SK-N-SH treated with all-trans-retinoic acid at 6 μM for 48 hours (cell line): Measurements from ENCODE around the gene MUC21.
"Not testable (repeated sequence)": the region's sequence is repeated elsewhere in the genome, so short reads cannot be mapped to it uniquely, and the experiment has no call there.

ENCODE experiments used
- ATAC-seq: fragments of 200-7000 bp; cut with Tn5 transposase; 3 replicates; pipeline ENCODE4 v1.9.1; 2020; ENCODE audit warnings: mild to moderate bottlenecking, moderate library complexity
- ARNTL ChIP-seq: fragments of 450-650 bp; formaldehyde crosslinking; IDR thresholded peaks from 2 replicates; pipeline ENCODE4 v1.5.0; 2020; ENCODE audit warnings: low read depth, mild to moderate bottlenecking, moderate library complexity, borderline replicate concordance
- CSRNP3 ChIP-seq: fragments of 250-450 bp; sonication (Bioruptor Pico); IDR thresholded peaks from 2 replicates; pipeline ENCODE4 v1.5.1; 2021; ENCODE audit warnings: mild to moderate bottlenecking, moderate library complexity
- ESRRG ChIP-seq: fragments of 250-450 bp; sonication (Bioruptor Pico); IDR thresholded peaks from 2 replicates; pipeline ENCODE4 v1.6.1; 2021; ENCODE audit warnings: mild to moderate bottlenecking
- OSR1 ChIP-seq: fragments of 250-450 bp; sonication (Bioruptor Pico); IDR thresholded peaks from 2 replicates; pipeline ENCODE4 v1.8.0; 2022; ENCODE audit warnings: moderate library complexity, mild to moderate bottlenecking, inconsistent platforms
- POU6F1 ChIP-seq: fragments of 250-450 bp; sonication (Bioruptor Pico); IDR thresholded peaks from 2 replicates; pipeline ENCODE4 v1.8.0; 2021; ENCODE audit warnings: low read depth, mild to moderate bottlenecking, moderate library complexity, borderline replicate concordance
- RARB ChIP-seq: fragments of 250-450 bp; sonication (Bioruptor Pico); IDR thresholded peaks from 2 replicates; pipeline ENCODE4 v1.8.0; 2021; ENCODE audit warnings: mild to moderate bottlenecking, moderate library complexity
- SNAI2 ChIP-seq: fragments of 250-450 bp; sonication (Bioruptor Pico); IDR thresholded peaks from 2 replicates; pipeline ENCODE4 v1.5.0; 2020; ENCODE audit warnings: mild to moderate bottlenecking, moderate library complexity
- TCF4 ChIP-seq: fragments of 250-450 bp; sonication (Bioruptor Pico); IDR thresholded peaks from 2 replicates; pipeline ENCODE4 v1.8.0; 2021; ENCODE audit warnings: mild to moderate bottlenecking, moderate library complexity, borderline replicate concordance
- TOX ChIP-seq: fragments of 250-450 bp; sonication (Bioruptor Pico); IDR thresholded peaks from 2 replicates; pipeline ENCODE4 v1.8.0; 2021; ENCODE audit warnings: mild to moderate bottlenecking, moderate library complexity, borderline replicate concordance
- TSHZ2 ChIP-seq: fragments of 250-450 bp; sonication (Bioruptor Pico); IDR thresholded peaks from 2 replicates; pipeline ENCODE4 v1.5.0; 2020; ENCODE audit warnings: mild to moderate bottlenecking, moderate library complexity
- ZC3H10 ChIP-seq: fragments of 250-450 bp; sonication (Bioruptor Pico); IDR thresholded peaks from 2 replicates; pipeline ENCODE4 v1.5.1; 2021; ENCODE audit warnings: mild to moderate bottlenecking, moderate library complexity
- ZFP3 ChIP-seq: fragments of 250-450 bp; sonication (Bioruptor Pico); IDR thresholded peaks from 2 replicates; pipeline ENCODE4 v1.5.0; 2020; ENCODE audit warnings: mild to moderate bottlenecking, moderate library complexity
- ZFP30 ChIP-seq: fragments of 450-650 bp; formaldehyde crosslinking; IDR thresholded peaks from 2 replicates; pipeline ENCODE4 v1.5.0; 2022; ENCODE audit warnings: mild to moderate bottlenecking, moderate library complexity
- ZNF565 ChIP-seq: fragments of 450-650 bp; formaldehyde crosslinking; conservative IDR thresholded peaks from 2 replicates; pipeline ENCODE4 v1.5.0; 2020; ENCODE audit warnings: low read depth, mild to moderate bottlenecking, moderate library complexity
- ZNF70 ChIP-seq: fragments of 450-650 bp; formaldehyde crosslinking; IDR thresholded peaks from 2 replicates; pipeline ENCODE4 v1.5.0; 2020; ENCODE audit warnings: mild to moderate bottlenecking, moderate library complexity
- ZNF8 ChIP-seq: fragments of 450-650 bp; formaldehyde crosslinking; IDR thresholded peaks from 2 replicates; pipeline ENCODE4 v1.5.0; 2020; ENCODE audit warnings: mild to moderate bottlenecking, moderate library complexity
- TF ChIP-seq, protein P1 (sequence below): fragments of 250-450 bp; sonication (Bioruptor Pico); IDR thresholded peaks from 2 replicates; pipeline ENCODE4 v1.8.0; 2020; ENCODE audit warnings: mild to moderate bottlenecking, moderate library complexity, borderline replicate concordance

The MUC21 gene

DNA sequence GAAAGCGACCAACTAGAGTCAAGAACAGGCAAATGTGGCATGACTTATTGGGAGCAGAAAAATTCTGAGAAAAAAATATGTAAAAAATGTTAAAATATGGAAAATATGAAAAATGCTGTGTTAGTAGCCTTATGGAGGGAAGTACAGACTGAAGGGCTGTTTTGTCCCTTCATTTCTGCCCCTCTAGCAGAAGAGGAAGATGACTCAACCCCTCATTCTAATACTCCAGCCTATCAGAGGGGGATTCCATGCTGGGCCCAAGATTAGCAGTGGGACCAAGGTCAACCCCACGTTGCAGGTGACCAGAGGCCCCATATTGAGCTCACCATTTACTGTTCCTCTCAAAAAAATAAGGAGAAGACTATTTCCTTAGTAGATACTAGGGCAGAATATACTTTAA lies 8.4 kb downstream of the MUC21 start:
- ATAC-seq: no peak
- TF ChIP-seq ZNF70 (CRISPR knock-in tag) (no peak), RARB (no peak), ZNF565 (no peak), ZFP30 (CRISPR knock-in tag) (no peak), TCF4 (CRISPR knock-in tag) (no peak), ZNF8 (CRISPR knock-in tag) (no peak)
- TF ChIP-seq, protein P1, sequence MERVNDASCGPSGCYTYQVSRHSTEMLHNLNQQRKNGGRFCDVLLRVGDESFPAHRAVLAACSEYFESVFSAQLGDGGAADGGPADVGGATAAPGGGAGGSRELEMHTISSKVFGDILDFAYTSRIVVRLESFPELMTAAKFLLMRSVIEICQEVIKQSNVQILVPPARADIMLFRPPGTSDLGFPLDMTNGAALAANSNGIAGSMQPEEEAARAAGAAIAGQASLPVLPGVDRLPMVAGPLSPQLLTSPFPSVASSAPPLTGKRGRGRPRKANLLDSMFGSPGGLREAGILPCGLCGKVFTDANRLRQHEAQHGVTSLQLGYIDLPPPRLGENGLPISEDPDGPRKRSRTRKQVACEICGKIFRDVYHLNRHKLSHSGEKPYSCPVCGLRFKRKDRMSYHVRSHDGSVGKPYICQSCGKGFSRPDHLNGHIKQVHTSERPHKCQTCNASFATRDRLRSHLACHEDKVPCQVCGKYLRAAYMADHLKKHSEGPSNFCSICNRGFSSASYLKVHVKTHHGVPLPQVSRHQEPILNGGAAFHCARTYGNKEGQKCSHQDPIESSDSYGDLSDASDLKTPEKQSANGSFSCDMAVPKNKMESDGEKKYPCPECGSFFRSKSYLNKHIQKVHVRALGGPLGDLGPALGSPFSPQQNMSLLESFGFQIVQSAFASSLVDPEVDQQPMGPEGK: no peak

DNA sequence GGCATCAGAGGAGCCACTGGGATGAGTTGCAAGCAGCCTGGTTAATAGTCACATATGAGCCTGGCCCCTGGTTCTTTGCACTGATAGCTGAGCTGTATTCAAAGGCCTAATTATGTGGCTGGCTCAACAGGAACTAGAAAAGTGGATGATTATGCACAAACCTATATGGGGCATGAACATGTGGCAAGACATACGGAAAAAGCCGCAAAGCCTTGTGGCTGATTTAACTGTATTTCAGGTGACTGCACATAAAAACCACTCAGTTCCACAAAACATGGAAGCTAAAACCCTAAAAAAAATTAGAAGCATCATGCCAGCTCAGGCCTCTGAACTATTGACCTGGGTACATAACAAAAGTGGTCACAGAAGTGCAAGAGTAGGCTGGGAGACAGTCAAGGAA lies 13.8 kb downstream of the MUC21 start:
- TF ChIP-seq TCF4 (CRISPR knock-in tag): no peak
- no peak for TF ChIP-seq CSRNP3 (CRISPR knock-in tag)
- TF ChIP-seq TOX: no peak
- TF ChIP-seq ARNTL: no peak
- TF ChIP-seq ZC3H10 (CRISPR knock-in tag): no peak
- TF ChIP-seq OSR1 (CRISPR knock-in tag): no peak
- no peak for TF ChIP-seq ZFP3 (CRISPR knock-in tag)
- no peak for TF ChIP-seq RARB
- TF ChIP-seq TSHZ2 (CRISPR knock-in tag): no peak
- no peak for TF ChIP-seq ESRRG (CRISPR knock-in tag)
- no peak for ATAC-seq

DNA sequence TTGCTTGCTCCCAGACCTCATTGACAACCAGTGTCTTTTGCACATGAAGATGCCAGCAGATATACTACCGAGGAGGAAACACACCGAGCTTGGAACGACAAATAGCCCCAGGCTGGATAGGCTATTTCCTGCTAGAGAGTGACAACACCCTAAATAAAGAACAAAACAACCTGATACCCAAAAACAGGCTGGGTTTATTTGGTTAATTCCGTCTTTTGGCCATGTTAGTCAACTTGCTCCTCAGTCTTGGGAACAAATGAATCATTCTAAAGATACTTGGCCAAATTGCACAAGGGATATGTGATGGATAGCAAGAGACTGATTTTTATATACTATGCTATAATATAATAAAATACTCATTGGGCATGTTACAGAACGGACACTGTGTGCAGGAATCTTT lies 15.3 kb downstream of the MUC21 start:
- TF ChIP-seq TCF4 (CRISPR knock-in tag) (no peak), SNAI2 (CRISPR knock-in tag) (no peak)
- no peak for ATAC-seq

- ATAC-seq: not testable (repeated sequence)
Measured at GRCh38 chr6:31000067-31000860, 16.7 kb downstream of the MUC21 start.

- no peak for ATAC-seq
- TF ChIP-seq ZNF8 (CRISPR knock-in tag): no peak
- TF ChIP-seq POU6F1: no peak
- no peak for TF ChIP-seq CSRNP3 (CRISPR knock-in tag)
- no peak for TF ChIP-seq TOX
Measured at GRCh38 chr6:31001281-31001888, 17.9 kb downstream of the MUC21 start.
